Ascending aorta (tissue), 2 donors: ENCODE data around the gene C2CD3. TPM values are rescaled to one million over a fixed set of nuclear protein-coding genes. Genes with fewer than 3 reads are reported as not detected.

Experiments
- DNase-seq, 2 donors: peaks; one replicate each; pipeline ENCODE4 v3.0.0-alpha.2; 2019; ENCODE audit warnings: low spot score in 2 of 2
- H3K27ac ChIP-seq, 2 donors: fragments of 200-600 bp; sonication (generic); one replicate each; pipeline ENCODE4 v1.5.1; 2016 to 2017; ENCODE audit warnings: mild to moderate bottlenecking in 1 of 2
- H3K27me3 ChIP-seq: fragments of 200-600 bp; sonication (generic); one replicate; pipeline ENCODE4 v1.5.1; 2017
- H3K36me3 ChIP-seq, 2 donors: fragments of 200-600 bp; sonication (generic); one replicate each; pipeline ENCODE4 v1.5.1; 2016
- H3K4me1 ChIP-seq, 2 donors: fragments of 200-600 bp; sonication (generic); one replicate each; pipeline ENCODE4 v1.5.1; 2016 to 2017; ENCODE audit warnings: mild to moderate bottlenecking in 1 of 2
- H3K4me3 ChIP-seq, 2 donors: fragments of 200-600 bp; sonication (generic); one replicate each; pipeline ENCODE4 v1.5.1; 2016 to 2017; ENCODE audit warnings: mild to moderate bottlenecking in 1 of 2
- H3K9me3 ChIP-seq, 2 donors: fragments of 200-600 bp; sonication (generic); one replicate each; pipeline ENCODE4 v1.5.1; 2016
- intact Hi-C: fragments of 100-400 bp; cut with DNase I; formaldehyde crosslinking; loops from one replicate; pipeline ENCODE4 v1.15.1; 2023
- total RNA-seq: library from RNA; depleted of rRNA; stranded (reverse); fragments of >200 nt; gene quantifications from one replicate; pipeline ENCODE4 v1.1.0, GENCODE V29; 2016
- TF ChIP-seq, protein P1 (sequence below), 3 experiments: fragments of 200-600 bp in 2 of 3; fragments of 450-650 bp in 1 of 3; sonication (generic) in 2 of 3; IDR thresholded peaks; one replicate each; pipeline ENCODE4 v1.5.1; 2016 to 2019; ENCODE audit warnings: antibody characterized with exemption in 3 of 3, mild to moderate bottlenecking in 1 of 3, moderate library complexity in 1 of 3

Gene C2CD3
- total RNA-seq, 1 donor from 2014 or later: 11.4 TPM

DNA sequence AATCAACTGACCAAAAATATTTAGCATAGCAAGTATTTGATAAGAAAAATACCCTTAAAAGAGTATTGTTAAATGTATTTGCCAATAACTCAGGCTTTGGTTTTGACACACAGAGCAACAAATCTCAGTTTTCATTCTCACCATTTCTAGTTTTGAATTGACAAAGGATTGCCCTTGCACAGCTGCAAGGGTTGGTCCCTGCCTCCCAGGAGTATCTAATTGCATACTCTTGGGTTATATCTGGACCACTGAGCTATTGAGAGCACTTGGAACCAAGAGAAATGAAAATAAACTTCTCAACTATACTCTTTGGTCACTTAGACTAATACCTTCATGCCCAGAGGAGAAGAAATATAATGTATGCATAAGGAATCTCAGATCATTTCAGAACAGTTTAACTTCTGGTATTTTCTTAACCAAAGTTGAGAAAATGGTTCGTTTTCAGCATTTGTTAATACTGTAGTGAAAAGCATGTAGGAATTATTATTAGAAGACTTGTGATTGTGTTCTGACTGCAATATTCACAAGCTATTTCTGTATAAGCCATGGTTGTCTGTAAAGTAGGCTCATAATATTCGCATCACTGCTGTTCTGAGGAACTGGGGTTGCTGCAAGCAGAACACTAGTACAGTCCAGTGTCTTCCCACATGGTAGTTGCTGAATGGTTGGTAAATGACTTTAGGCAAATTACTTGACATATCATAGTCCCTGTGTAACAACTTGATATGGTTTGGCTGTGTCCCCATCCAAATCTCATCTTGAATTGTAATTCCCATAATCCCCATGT lies 7.9 kb downstream of the C2CD3 start:
- Histone ChIP-seq H3K9me3 (no peaks in the 10 kb centered on the region), H3K4me3 (no peak overlapping the region), H3K27me3 (no peaks in the 10 kb centered on the region), H3K27ac (no peak overlapping the region), H3K4me1 (no peaks in the 10 kb centered on the region), H3K36me3 (peaks cover 5 to 31% of the 10 kb centered on the region in 2 donors)
- no peak for DNase-seq
- TF ChIP-seq, protein P1, sequence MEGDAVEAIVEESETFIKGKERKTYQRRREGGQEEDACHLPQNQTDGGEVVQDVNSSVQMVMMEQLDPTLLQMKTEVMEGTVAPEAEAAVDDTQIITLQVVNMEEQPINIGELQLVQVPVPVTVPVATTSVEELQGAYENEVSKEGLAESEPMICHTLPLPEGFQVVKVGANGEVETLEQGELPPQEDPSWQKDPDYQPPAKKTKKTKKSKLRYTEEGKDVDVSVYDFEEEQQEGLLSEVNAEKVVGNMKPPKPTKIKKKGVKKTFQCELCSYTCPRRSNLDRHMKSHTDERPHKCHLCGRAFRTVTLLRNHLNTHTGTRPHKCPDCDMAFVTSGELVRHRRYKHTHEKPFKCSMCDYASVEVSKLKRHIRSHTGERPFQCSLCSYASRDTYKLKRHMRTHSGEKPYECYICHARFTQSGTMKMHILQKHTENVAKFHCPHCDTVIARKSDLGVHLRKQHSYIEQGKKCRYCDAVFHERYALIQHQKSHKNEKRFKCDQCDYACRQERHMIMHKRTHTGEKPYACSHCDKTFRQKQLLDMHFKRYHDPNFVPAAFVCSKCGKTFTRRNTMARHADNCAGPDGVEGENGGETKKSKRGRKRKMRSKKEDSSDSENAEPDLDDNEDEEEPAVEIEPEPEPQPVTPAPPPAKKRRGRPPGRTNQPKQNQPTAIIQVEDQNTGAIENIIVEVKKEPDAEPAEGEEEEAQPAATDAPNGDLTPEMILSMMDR (IDR thresholded peaks at IDR 0.05): no peak
- intact Hi-C loops: no loop called here

- H3K4me1 ChIP-seq: no peaks in the 10 kb centered on the region
- no peak overlapping the region for H3K27ac ChIP-seq
- DNase-seq: no peak
- TF ChIP-seq, protein P1 (IDR thresholded peaks at IDR 0.05): no peak
- intact Hi-C loops: no loop called here
- H3K36me3 ChIP-seq: peaks cover 0 to 11% of the 10 kb centered on the region in 2 donors
- no peaks in the 10 kb centered on the region for H3K9me3 ChIP-seq
- no peak overlapping the region for H3K4me3 ChIP-seq
- no peaks in the 10 kb centered on the region for H3K27me3 ChIP-seq
Observed at GRCh38 chr11:74159642-74160041, 11.2 kb downstream of the C2CD3 start.

DNA sequence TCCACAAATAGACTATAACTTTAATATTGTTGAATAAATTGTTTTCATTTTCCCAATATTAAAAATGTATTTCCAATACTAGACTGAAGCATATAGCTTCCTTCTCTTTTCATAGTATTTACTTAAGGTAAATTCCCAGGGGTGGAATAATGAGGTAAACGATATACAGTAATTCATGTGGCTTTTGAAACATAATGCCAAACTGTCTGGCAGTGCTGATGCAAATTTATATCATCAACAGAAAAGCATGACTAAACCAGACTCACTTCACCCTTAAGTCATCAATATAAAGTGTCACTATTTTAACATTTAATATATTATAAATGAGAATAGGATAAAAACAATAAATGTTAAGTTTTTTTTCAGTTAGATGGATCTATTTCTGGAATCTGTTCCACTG lies 13.6 kb downstream of the C2CD3 start:
- intact Hi-C loops: no loop called here
- no peaks in the 10 kb centered on the region for H3K27me3 ChIP-seq
- H3K9me3 ChIP-seq: no peaks in the 10 kb centered on the region
- no peak for DNase-seq
- no peak overlapping the region for H3K27ac ChIP-seq
- TF ChIP-seq, protein P1 (IDR thresholded peaks at IDR 0.05): no peak
- H3K4me3 ChIP-seq: no peak overlapping the region
- peaks cover 0 to 11% of the 10 kb centered on the region in 2 donors for H3K36me3 ChIP-seq
- H3K4me1 ChIP-seq: no peaks in the 10 kb centered on the region

- intact Hi-C loops: no loop called here
Observed at GRCh38 chr11:74154620-74155281, 16.1 kb downstream of the C2CD3 start.

GRCh38 chr11:74153224-74153623 lies 17.6 kb downstream of the C2CD3 start:
- H3K4me1 ChIP-seq: no peaks in the 10 kb centered on the region
- no peak overlapping the region for H3K27ac ChIP-seq
- DNase-seq: no peak
- TF ChIP-seq, protein P1 (IDR thresholded peaks at IDR 0.05): no peak
- intact Hi-C loops: no loop called here
- no peak overlapping the region for H3K4me3 ChIP-seq
- no peaks in the 10 kb centered on the region for H3K27me3 ChIP-seq
- no peaks in the 10 kb centered on the region for H3K36me3 ChIP-seq
- H3K9me3 ChIP-seq: no peaks in the 10 kb centered on the region

More at GRCh38 chr11:74154620-74155281, 16.1 kb downstream of the C2CD3 start:
- Histone ChIP-seq H3K4me1 (no peaks in the 10 kb centered on the region), H3K36me3 (peaks cover 0 to 3% of the 10 kb centered on the region in 2 donors), H3K27ac (no peak overlapping the region), H3K27me3 (no peaks in the 10 kb centered on the region), H3K9me3 (no peaks in the 10 kb centered on the region), H3K4me3 (no peak overlapping the region)
- DNase-seq: no peak
- TF ChIP-seq, protein P1 (IDR thresholded peaks at IDR 0.05): no peak
